ENCODE measurements around the gene ST6GALNAC4. TPM values are rescaled to one million over a fixed set of nuclear protein-coding genes. Genes with fewer than 3 reads are reported as not detected.

Gene ST6GALNAC4
- total and polyA plus RNA-seq, 2 experiments from 2014 or later: 48.8 to 119 TPM

DNA sequence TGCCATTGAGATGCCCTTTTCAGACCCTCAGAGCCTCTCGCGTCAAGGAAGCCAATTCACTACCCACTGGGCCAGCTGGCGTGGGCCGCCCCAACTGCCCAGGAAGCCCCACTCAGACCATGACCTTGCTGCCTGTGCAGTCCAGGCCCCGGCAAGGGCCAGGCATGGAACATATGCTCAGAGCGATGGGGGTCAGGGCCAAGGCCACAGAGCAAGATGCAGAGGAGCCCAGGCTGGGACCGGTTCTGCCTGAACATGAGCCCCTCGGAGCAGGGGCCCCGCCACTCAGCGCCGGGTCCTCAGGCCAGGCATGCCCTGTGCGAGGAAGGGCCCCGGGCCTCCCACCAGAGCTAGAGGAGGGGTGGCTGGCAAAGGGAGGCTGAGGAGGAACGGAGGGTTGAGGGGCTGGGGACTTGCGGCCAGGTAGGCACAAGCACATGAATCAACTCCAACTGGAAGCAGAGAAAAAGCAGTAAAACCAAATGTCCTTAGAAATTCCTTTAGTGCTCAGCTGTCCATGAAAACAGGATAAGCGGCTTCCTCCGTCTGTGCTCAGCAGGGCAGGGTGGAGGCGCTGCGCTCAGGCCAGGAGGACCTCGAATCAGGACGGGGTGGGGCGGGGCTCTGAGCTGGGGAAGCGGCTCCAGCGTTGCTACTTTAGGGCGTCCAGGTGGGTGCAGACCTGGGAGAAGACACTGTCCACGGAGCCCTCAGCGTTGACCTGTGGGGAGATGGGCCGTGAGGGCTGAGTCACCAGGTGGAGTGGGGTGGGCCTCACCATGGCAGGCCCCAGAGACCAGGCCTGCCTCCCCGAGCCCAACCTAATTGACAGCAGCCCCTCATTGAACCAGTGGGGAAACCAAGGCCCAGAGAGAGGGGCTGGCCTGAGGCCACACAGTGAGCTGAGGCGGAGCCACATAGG, 49.2 kb downstream of the ST6GALNAC4 start:
- Histone ChIP-seq H3K27me3 (no peaks in the 10 kb centered on the region), H3K36me3 (peaks cover 7% of the 10 kb centered on the region), H3K27ac (peak overlapping the region; percentile 23), H3K9me3 (ENCODE audit: low read depth) (no peaks in the 10 kb centered on the region), H3K4me1 (ENCODE audit: low read depth) (peaks cover 7% of the 10 kb centered on the region), H3K4me3 (no peak overlapping the region)
- TF ChIP-seq, protein P1, sequence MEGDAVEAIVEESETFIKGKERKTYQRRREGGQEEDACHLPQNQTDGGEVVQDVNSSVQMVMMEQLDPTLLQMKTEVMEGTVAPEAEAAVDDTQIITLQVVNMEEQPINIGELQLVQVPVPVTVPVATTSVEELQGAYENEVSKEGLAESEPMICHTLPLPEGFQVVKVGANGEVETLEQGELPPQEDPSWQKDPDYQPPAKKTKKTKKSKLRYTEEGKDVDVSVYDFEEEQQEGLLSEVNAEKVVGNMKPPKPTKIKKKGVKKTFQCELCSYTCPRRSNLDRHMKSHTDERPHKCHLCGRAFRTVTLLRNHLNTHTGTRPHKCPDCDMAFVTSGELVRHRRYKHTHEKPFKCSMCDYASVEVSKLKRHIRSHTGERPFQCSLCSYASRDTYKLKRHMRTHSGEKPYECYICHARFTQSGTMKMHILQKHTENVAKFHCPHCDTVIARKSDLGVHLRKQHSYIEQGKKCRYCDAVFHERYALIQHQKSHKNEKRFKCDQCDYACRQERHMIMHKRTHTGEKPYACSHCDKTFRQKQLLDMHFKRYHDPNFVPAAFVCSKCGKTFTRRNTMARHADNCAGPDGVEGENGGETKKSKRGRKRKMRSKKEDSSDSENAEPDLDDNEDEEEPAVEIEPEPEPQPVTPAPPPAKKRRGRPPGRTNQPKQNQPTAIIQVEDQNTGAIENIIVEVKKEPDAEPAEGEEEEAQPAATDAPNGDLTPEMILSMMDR (IDR thresholded peaks at IDR 0.05; ENCODE audit: low read depth, low read length): no peak
- no peak for DNase-seq (ENCODE audit: low read depth in 1 of 2, low spot score in 1 of 2)

DNA sequence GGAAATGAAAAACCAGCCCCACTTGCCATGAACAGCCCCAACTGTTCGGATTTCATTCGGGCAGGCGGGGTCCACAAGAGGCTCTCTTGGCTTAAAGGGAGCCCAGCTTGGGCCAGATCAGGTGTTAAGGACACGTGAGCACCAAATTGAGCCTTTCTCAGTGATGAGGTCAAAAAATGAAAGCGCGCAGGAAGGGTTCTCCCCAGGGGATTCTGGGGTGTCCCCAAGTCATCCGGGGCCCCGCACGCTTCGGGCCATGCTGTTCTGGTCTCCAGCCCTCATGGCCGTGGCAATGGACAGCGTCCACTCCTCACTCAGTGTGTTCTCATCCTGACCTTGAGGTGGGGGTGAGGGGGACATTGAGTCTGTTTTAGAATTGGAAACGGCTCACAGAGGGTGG, 50.3 kb downstream of the ST6GALNAC4 start:
- H3K9me3 ChIP-seq (ENCODE audit: low read depth): no peaks in the 10 kb centered on the region
- TF ChIP-seq, protein P1 (IDR thresholded peaks at IDR 0.05; ENCODE audit: low read depth, low read length): no peak
- DNase-seq (ENCODE audit: low read depth in 1 of 2, low spot score in 1 of 2): no peak
- H3K4me3 ChIP-seq: no peak overlapping the region
- peaks cover 7% of the 10 kb centered on the region for H3K36me3 ChIP-seq
- H3K27ac ChIP-seq: peak overlapping the region; percentile 5
- H3K27me3 ChIP-seq: no peaks in the 10 kb centered on the region
- H3K4me1 ChIP-seq (ENCODE audit: low read depth): peaks cover 18% of the 10 kb centered on the region

DNA sequence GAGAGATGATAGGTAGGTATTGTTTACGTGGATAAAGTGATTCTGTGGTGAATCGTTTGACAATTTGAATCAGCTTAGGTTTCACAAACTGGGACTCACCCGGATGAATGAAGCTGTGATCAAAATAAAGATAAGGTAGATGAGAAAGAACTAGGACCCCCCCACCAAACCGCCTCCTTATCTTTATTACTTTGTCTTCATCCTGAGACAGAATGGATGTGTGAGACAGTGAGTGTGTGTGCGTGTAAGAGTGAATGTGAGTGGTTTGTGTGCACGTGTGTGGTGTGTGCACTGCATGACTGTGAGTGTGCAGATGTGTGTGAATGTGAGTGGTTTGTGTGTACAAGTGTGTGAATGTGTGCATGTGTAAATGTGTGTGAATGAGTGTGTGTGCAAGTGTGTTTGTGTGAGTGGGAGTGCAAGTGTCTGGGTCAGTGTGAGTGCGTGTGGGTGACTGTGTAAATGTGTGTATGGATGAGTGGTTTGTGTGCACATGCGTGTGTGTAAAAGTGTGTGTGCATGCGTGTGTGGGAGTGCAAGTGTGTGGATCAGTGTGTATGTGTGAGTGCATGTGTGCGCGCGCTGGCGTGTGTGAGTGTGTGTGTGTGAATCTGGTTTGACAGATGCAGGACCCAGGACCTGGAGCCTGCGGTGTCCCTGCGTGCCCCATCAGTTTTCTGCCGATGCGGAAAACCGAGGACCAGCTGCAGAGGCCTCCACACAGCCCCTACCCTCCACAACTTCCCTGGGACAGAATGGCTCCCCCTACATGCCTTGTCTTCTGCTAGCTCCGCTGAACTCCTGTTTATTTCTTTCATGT, 51.0 kb downstream of the ST6GALNAC4 start:
- Histone ChIP-seq H3K4me3 (no peak overlapping the region), H3K36me3 (peaks cover 7% of the 10 kb centered on the region), H3K9me3 (ENCODE audit: low read depth) (no peaks in the 10 kb centered on the region), H3K4me1 (ENCODE audit: low read depth) (peaks cover 24% of the 10 kb centered on the region), H3K27ac (peak overlapping the region; percentile 79), H3K27me3 (no peaks in the 10 kb centered on the region)
- DNase-seq (ENCODE audit: low read depth in 1 of 2, low spot score in 1 of 2): no peak
- TF ChIP-seq, protein P1 (IDR thresholded peaks at IDR 0.05; ENCODE audit: low read depth, low read length): no peak

DNA sequence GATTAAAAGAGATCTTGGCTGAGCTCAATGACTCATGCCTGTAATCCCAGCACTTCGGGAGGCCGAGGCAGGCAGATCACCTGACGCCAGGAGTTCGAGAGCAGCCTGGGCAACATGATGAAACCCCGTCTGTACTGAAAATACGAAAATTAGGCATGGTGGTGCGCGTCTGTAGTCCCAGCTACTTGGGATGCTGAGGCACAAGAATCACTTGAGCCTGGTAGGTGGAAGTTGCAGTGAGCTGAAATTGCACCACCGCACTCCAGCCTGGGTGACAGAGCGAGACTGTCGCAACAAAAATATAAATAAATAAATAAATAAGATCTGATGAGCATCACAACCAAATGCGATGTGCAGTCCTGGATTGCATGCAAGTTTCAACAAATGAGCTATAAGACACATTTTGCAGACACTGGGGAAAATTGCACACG, 53.6 kb downstream of the ST6GALNAC4 start:
- H3K27me3 ChIP-seq: no peaks in the 10 kb centered on the region
- no peaks in the 10 kb centered on the region for H3K9me3 ChIP-seq (ENCODE audit: low read depth)
- no peak for DNase-seq (ENCODE audit: low read depth in 1 of 2, low spot score in 1 of 2)
- H3K4me1 ChIP-seq (ENCODE audit: low read depth): peaks cover 48% of the 10 kb centered on the region
- peak overlapping the region; percentile 79 for H3K27ac ChIP-seq
- H3K36me3 ChIP-seq: peaks cover 3% of the 10 kb centered on the region
- no peak overlapping the region for H3K4me3 ChIP-seq
- TF ChIP-seq, protein P1 (IDR thresholded peaks at IDR 0.05; ENCODE audit: low read depth, low read length): no peak

DNA sequence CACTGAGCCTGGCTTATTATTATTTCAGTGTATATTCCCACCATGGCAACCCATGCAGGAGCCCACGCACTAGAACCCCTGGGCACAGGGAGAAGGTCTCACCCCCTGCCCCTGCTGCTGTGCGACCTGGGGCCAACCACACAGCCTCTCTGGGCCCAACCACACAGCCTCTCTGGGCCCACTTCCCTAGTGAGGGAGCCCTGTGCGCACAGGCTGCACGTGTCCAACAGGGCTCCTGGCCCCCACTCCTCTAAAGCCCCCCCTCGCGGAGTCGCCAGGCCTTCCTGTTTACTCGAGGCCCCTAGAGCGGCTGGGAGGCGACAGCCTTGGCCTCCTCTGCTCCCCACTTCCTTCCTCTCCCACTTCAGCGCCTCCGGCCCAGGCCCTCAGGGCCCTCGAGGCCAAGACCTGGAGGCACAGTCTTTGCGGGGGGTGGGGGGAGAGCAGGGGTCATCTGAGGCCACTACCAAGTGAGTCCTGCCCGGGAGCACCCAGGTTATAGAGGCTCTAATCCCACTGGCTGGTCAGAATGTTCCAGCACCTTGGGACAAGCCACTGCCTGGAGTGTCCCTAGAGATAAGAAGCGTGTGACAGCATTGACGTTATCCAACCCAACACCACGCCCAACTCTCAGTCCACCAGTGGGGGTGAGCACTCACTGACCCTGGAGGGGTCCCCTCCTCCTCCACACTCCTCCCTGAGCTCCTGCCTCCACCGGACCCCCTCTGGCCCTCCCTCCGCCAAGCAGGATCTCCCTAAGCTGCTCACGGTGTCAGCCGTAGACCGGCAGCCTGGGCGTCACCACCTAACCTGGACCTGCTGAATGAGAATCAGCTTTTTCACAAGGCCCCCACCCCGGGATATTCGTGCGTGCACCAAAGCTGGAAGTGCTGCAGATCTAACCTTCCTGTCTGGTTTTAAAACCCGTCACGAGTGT, 54.5 kb downstream of the ST6GALNAC4 start:
- H3K36me3 ChIP-seq: no peaks in the 10 kb centered on the region
- TF ChIP-seq, protein P1 (IDR thresholded peaks at IDR 0.05; ENCODE audit: low read depth, low read length): no peak
- H3K4me1 ChIP-seq (ENCODE audit: low read depth): peaks cover 54% of the 10 kb centered on the region
- no peak overlapping the region for H3K4me3 ChIP-seq
- H3K27me3 ChIP-seq: no peaks in the 10 kb centered on the region
- H3K27ac ChIP-seq: peak overlapping the region; percentile 79
- peak; percentile 44 to 58 for DNase-seq (ENCODE audit: low read depth in 1 of 2, low spot score in 1 of 2)
- no peaks in the 10 kb centered on the region for H3K9me3 ChIP-seq (ENCODE audit: low read depth)

Measured in cardiac muscle cell (in vitro differentiated cells and primary cell).